Stimulated activated CD4-positive, alpha-beta T cell treated with anti-CD3 and anti-CD28 coated beads, Interleukin-2, amount 100 ng/mL, for 4 hours (primary cell): ENCODE data around the gene RTL10.

Experiments used
- DNase-seq: peaks from one replicate; pipeline ENCODE4 v3.0.0-alpha.2; 2020; ENCODE audit warnings: low read depth

RTL10 gene

GRCh38 chr22:19823191-19823901 lies 31.3 kb downstream of the RTL10 start:
- DNase-seq = no peak

DNA sequence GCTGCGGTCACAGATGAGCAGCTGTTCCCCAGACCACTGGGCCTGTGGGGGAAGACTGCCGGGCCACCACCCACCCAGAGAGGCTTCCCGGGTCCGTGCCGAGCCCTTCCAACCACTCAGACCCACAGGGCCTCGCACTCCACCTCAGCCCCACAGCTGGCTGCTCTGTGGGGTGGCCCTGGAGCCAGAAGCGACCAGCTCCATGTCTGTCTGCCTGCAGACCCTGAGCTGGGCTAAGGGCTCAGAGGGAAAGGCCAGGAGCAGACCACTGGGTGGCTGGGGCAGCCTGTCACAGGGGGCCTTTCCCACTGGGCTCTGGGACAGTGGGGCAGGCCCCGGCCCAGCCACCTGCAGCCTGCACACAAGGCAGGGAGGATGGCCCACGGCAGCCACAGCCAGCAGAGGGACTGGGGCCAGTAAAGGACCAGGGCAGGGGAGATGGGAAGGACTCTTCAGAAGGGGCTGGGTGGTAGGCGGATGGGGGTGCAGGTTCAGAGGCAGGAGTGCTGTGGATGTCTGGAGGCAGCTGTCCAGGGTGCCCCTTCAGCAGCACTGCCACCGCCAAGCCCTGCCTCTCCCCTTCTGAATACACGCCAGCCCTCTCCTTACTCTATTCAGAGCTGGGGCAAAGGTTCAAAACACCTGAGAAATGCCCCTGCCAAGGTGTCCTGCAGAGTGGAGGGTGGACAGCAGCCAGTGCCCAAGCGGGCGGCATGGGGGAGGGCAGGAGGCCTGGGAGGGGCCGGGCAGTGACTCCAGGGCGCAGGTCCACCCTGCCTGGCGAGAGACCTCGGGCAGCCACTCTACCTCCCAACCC lies 32.2 kb downstream of the RTL10 start:
- no peak for DNase-seq

- no peak for DNase-seq
Observed at GRCh38 chr22:19821523-19822300, 33.0 kb downstream of the RTL10 start.

- DNase-seq = no peak
Observed at GRCh38 chr22:19820880-19821522, 33.7 kb downstream of the RTL10 start.

DNA sequence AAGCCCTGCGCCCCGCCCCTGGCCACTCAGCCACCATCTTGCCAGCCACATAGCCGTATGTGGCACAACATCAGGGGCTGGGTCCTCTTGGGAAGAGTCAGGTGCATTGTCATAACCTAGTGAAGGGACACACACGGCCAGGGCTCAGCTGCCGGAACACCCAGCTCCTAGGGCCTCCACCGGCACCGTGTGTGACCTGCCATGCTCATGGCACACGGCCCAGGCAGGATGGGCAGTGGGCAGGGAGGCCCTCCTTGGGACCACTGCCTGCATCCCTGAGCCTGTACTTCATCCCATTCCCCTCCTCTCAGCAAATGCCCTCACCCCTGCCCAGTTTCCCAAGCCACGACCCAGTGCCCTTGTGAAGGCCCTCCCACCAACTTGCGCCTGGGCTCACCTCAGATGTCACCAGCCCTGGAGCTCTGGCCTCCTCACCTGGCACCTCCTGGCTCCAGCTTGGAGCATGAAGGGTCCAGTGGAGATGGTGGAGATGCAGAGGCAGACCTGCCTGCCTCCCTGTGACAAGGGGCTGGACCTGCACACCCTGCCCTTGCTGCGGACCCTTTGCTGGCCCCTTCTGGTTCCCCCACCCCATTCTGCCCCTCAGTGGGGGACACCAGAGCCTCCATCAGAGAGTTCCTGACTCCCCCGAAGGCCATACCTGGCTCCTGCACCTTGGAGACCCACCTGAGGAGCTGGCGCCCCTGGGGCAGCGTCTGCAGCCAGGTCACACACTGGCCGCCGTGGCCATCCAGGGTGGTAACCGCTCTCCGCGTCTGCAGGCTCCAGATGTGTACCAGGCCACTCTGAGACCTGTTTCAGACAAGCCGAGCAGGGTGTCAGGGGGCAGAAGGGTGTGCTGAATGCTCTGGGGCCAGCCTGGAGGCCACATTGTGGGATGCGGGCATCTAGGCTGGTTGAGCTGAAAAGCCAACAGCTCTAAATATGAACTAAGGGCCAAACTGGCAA lies 34.5 kb downstream of the RTL10 start:
- DNase-seq = no peak

GRCh38 chr22:19819208-19819910 lies 35.3 kb downstream of the RTL10 start:
- no peak for DNase-seq

GRCh38 chr22:19818324-19819207 lies 36.1 kb downstream of the RTL10 start:
- DNase-seq = no peak

GRCh38 chr22:19816372-19817119 lies 38.1 kb downstream of the RTL10 start:
- DNase-seq = no peak

DNA sequence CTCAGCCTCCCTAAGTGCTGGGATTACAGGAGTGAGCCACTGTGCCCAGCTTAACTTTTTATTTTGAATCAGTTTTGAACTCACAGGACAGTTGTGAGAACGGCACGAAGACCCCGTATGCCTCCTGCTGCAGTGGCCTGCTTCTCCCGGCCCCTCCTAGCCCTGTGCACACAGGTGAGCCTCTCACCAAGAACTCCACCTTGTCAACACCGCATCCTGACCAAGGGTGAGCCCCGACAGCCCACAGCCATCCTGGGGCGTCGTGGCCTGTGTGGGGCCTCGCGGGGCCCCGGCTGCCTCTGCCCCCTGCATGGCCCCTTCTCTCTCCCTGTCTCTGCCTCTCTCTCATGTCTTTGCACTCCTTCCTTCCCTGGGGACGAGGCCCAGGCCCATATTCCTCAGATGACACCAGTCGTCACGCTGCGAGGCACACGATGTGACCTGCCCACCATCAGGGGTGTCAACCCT lies 38.8 kb downstream of the RTL10 start:
- DNase-seq = no peak

DNA sequence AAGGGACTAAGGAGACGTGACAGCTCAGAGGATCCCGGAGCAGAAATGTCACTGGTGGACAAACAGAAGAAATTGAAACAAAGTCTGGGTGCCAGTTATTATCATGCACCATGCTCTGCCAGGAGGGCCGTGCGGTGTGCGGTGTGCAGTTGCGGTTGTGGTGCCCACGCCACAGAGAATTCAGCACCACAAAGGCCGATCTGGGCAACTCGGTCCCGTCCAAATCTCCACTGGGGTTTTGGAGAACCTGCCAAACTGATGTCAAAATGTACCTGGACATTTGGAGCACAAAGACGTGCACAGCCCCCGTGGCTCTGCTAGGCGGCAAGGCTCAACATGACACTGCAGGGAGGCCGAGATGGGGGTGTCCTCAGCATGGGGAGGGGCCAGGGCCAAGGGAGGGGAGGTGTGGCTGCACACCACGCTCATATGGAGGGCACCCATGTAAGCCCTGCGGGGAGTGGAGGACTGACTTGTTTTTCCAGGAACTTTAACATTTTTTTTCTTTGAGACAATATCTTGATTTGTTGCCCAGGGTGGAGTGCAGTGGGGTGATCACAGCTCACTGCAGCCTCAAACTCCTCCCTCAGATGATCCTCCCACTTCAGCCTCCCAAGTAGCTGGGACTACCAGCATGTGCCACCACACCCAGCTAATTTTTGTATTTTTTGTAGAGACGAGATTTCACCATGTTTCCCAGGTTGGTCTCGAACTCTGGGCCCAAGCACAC lies 39.4 kb downstream of the RTL10 start:
- DNase-seq = no peak

DNA sequence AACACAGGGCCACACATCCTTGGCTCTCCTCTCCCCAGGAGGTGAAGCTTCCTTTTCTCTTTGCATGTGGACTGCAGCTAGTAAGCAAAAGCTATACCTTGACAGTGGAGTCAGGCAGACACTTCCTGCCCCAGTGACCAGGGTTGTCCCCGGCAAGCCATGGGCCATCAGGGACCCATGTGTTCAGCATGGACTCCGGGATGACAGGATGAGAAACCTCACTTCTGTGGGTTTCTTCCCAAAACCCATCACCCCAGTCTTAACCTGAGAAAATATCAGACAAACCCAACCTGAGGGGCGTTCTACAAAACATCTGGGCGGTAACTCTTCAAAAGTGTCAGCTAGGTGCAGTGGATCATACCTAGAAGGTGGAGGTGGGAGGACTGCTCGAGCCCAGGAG lies 40.2 kb downstream of the RTL10 start:
- no peak for DNase-seq

DNA sequence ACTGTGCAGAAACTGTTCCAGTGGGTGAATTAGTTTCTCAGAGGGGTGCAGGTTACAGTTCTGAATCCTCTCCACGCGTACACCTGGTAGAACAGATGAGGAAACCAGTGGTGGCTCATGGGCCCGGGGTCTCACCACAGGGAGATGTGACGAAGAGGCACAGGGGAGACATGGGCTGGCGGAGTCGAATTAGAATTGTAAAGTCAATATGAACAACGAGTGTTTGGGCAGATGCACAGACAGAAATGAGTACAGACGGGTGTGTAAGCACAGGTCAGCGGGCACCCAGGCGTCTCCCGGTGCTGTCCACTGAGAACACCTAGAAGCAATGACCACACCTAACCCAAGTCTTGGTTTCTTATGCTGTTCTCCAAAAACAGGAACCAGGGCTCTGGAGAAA lies 41.8 kb downstream of the RTL10 start:
- no peak for DNase-seq

DNA sequence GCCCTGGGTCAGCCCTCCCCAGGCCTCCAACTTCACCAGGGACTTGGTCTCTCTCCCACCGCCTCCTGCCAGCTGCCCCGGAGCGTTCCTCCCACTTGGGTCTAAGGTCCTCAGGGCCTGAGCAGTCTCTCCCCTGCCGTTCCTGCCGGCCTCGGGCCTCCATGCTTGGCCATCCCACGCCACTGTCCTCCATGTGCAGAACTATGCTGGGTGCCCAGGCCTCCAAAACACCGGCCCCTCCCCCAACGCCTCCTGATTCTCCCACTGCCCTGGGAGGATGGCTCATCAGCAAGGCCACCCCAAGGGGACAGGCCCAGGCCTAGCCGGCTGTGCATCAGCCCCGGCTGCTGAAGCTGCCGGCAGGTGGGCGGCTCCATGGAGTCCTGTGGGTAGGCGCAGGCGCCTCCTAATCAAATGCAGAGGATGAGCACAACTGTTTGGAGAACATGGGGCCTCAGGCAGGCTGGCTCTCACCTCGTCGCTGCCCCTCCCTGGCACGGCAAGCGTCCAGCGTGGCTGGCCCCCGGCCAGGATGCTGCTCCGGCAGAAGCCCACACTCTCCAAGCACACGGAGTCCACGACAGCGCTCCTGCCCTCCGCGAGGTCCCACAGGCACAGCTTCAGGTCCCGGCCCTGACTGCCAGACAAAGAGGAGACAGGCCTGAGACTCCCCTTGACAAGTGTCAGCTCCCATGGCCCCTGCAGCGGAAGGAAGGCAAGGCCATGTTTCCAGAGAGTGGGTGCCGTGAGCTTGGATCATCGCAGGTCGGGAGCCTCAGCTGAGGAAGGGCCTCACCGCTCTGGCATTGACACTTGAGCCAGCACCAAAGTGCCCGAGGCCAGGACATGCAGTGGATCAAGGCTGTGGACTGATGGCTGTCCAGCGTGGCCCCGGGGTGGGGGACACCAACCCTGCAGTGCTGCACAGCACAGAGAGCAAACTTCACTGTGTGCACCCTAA lies 42.6 kb downstream of the RTL10 start:
- DNase-seq = no peak

GRCh38 chr22:19811211-19811621 lies 43.5 kb downstream of the RTL10 start:
- no peak for DNase-seq

- no peak for DNase-seq
Observed at GRCh38 chr22:19810381-19811201, 44.1 kb downstream of the RTL10 start.

DNA sequence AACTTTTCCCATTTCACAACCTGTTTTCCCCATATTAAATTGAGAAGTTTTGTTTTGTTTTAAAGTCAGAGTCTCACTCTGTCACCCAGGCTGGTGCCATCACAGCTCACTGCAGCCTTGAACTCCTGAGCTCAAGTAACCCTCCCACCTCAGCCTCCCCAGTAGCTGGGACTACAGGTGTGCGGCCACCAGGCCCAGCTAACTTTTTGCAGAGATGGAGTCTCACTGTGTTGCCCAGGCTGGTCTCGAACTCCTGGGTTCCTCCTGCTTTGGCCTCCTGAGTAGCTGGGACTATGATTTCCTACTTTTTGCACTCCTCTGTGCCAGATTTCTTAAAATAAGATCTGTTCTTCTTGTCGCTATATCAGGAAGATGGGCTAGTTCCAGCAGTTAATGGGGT lies 44.9 kb downstream of the RTL10 start:
- DNase-seq = no peak
